ENCODE results near the gene CGN. TPM values are rescaled to one million over a fixed set of nuclear protein-coding genes. Genes with fewer than 3 reads are reported as not detected.

CGN gene
- total RNA-seq, 1 donor from 2014 or later = 0.27 TPM

GRCh38 chr1:151540021-151540981 is 29.1 kb downstream of the CGN start, which contains the start of gene TUFT1:
Gene TUFT1, plus strand, starts transcription at chr1:151540309. Its CDS starts 58 bp downstream, at chr1:151540367.
- intact Hi-C loops (cut with DNase I) = no loop called here
- ATAC-seq (ENCODE audit: poor library complexity) (peak; percentile 99), DNase-seq (peak; percentile 96)

DNA sequence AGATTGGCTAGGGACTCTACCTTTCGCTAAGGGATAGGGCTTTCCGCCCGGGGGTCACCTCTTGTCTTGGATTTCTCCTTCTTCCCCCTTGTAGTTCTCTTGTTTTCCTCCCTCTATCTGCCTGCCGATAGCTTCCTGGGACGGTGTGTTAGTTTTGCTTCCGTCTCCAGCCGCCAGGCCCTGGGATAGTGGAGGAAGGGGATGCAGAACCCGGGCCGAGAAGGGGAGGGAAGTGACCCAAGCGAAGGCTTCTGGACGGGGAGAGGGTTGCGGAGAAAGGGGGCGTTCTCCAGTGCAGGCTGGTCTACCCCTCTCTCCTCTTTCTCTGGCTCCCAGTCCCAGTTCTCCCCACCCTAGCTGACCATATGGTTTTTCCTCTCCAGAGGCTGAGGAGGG is 29.8 kb downstream of the CGN start:
- DNase-seq = no peak
- intact Hi-C loops (cut with DNase I) = no loop called here

GRCh38 chr1:151541752-151542151 is 30.6 kb downstream of the CGN start:
- no peak for ATAC-seq (ENCODE audit: poor library complexity)
- no peak for DNase-seq
- intact Hi-C loops (cut with DNase I) = no loop called here

More for the DNA sequence above, 29.8 kb downstream of the CGN start:
- ATAC-seq (ENCODE audit: poor library complexity) = peak; percentile 16

DNA sequence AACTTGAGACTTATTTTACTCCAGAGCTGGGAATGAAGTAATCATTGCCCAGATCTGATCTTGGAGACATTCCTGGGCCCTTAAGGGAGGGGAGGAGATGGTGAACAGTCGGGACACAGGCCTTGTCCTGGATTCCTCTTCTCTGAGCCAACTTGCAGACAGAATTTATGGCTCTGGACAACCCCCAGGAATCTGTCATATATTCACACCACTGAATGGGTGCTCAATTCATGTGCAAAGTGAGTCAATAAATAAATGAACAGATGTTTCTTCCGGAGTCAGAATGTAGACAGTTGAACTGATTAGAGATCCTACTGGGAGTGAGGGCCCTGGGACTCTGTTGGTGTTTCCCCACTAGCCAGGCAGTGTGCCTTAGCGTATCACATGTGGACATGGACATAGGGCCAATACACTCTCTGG is 31.5 kb downstream of the CGN start:
- intact Hi-C loops (cut with DNase I) = no loop called here
- no peak for ATAC-seq (ENCODE audit: poor library complexity)
- no peak for DNase-seq

- ATAC-seq (ENCODE audit: poor library complexity) (no peak), DNase-seq (no peak)
- intact Hi-C loops (cut with DNase I) = no loop called here
These were observed 34.4 kb downstream of the CGN start for GRCh38 chr1:151545542-151545941.

- ATAC-seq (ENCODE audit: poor library complexity) (no peak), DNase-seq (no peak)
- intact Hi-C loops (cut with DNase I) = no loop called here
These were observed 35.1 kb downstream of the CGN start for GRCh38 chr1:151546011-151546925.

DNA sequence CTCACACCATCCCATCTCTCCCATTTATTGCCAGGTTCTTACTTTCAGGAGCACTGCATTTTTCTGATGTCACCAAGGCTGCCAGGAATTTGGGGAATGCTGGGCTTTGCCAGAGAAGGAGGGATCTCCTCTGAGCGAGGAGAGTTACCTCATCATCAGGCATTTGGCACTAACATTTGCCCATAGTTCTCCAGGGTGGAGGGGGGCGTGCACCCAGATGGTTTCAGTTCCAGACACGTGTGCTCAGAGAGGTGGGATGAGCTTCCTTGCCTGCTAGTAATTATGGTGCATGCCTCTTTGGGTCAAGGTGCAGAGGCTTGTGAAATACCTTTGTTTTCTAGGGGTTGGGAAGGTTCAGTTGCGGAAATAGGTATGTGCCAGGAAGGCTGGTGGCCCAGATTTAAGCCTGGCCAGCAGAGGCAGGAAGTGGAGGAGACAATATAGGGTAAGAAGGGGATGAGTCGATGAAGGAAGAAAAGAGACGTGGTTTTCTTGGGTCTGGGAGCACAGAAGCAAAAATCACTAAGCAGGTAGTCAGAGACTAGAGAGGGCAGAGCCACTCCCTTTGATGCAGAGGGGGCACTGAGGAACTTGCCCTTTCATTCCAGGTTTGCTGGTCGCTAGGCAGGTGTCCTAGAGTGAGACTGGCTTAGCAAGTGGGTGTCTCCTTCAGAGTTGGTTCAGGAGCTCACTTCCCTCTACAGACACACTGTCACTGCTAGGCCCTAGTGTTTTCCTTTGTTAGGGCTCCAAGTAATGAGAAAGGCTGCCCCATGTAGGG is 36.1 kb downstream of the CGN start:
- peak; percentile 58 for DNase-seq
- intact Hi-C loops (cut with DNase I) = no loop called here
- ATAC-seq (ENCODE audit: poor library complexity) = peak; percentile 94

DNA sequence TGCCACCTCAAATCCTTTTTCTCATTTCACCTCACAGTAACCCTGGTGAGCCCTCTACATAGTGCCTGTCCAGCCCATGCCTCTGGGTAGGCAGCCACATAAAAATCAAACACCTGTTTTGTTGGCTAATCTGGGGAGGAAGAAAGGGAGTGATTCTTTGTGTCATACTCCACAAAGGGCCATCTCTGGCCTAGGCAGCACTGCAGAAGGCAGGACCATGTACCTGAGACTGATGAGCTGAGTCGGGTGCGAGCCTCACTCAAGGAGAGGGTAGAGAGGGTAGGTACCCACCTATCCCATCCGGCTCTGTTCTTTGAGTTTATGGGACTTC is 36.7 kb downstream of the CGN start:
- intact Hi-C loops (cut with DNase I) = no loop called here
- no peak for ATAC-seq (ENCODE audit: poor library complexity)
- no peak for DNase-seq

DNA sequence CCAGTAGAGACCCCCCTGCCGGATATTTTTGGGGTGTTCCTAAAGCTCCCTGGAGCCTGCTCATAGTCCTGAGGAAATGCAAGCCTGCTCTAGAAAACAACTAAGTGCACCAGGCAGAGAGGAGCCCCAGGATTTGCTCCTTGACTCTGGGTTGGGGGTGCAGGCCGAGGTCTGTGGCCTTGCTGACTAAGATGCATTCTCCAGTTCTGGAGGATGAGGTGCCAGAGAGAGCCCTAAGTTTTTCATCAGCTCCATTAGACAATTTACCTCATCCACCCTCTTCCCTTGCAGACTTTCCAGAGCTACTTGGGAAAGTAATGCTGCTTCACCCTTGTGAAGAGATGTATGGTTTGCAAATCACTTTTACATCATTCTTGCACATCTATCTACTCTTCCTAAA is 38.0 kb downstream of the CGN start:
- DNase-seq (no peak), ATAC-seq (ENCODE audit: poor library complexity) (no peak)
- intact Hi-C loops (cut with DNase I) = no loop called here

- intact Hi-C loops (cut with DNase I) = no loop called here
- DNase-seq = no peak
- no peak for ATAC-seq (ENCODE audit: poor library complexity)
These were observed 42.5 kb downstream of the CGN start for GRCh38 chr1:151553659-151554058.

- intact Hi-C loops (cut with DNase I) = no loop called here
- no peak for DNase-seq
- no peak for ATAC-seq (ENCODE audit: poor library complexity)
These were observed 44.9 kb downstream of the CGN start for GRCh38 chr1:151556052-151556451.

DNA sequence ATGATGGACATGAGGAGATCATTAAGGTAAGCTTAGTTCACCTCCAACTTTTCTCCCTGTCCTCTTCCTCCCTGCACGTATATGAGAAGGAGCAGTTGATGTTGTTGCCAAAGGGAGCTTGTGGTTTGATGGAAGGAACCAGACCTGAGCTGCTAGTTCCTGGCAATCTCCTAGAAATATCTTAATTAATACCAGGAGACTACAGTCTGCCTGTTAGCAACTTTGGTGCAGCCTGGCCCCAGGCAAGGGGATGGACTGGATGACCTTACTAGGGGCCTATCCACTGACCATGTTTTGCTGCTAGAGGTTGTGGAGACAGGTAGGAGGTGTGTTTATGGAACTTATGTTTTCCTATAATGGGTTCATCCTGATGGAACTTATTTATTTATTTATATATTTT is 51.5 kb downstream of the CGN start:
- intact Hi-C loops (cut with DNase I) = no loop called here
- DNase-seq (no peak), ATAC-seq (ENCODE audit: poor library complexity) (no peak)

DNA sequence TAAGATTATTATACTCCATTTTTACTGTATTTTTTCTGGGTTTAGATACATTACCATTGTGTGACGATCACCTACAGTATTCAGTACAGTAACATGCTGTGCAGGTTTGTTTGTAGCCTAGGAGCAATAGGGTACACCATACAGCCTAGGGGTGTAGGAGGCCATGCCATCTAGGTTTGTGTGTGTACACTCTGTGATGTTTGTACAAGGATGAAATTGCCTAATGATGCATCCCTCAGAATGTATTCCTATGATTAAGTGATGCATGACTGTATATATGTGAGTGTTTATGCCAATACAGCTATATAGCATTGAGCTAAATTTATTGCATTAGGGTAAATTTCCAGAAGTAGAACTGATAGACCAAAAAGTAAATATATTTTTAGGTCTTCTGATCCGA is 52.2 kb downstream of the CGN start:
- intact Hi-C loops (cut with DNase I) = no loop called here
- DNase-seq = no peak

GRCh38 chr1:151565502-151566189 is 54.5 kb downstream of the CGN start:
- intact Hi-C loops (cut with DNase I) = no loop called here
- DNase-seq (no peak), ATAC-seq (ENCODE audit: poor library complexity) (no peak)

More for the DNA sequence above, 52.2 kb downstream of the CGN start:
- no peak for ATAC-seq (ENCODE audit: poor library complexity)

DNA sequence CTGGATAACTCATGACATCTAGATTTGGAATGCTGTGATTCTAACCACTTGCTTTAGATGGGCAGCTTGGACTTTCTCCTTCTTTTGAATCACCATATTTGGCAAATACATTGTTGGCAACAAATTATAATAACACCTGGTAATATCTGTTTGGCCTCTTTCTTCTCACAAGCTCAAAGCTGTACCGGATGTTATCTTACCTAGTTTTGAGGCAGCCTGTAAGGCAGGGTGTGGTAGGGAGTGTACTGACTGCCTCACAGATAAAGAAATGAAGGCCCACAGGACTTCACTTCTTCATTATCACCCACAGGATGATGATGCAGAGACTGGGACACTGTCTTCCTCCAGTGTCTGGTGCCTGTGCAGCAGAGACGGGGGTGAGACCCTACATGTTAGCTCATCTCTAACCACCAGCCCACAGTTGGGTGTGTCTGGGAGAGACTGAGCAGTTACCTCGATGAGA is 57.5 kb downstream of the CGN start:
- ATAC-seq (ENCODE audit: poor library complexity) (no peak), DNase-seq (no peak)
- intact Hi-C loops (cut with DNase I) = no loop called here

DNA sequence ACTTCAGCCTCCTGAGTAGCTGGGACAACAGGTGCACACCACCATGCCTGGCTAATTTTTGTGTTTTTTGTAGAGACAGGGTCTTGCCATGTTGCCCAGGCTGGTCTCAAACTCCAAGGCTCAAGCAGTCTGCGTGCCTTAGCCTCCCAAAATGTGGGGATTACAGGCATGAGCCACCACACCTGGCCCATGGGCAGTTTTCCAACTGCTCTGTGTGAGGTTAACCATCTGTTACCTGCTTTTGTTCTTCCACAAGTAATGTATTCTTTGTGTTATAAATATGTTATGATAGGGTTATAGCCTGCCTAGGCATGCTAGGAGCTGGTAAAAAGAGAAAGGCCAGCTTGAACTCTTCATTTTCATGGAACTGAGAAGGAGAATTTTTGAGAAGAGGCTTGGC is 59.6 kb downstream of the CGN start:
- ATAC-seq (ENCODE audit: poor library complexity) (no peak), DNase-seq (no peak)
- intact Hi-C loops (cut with DNase I) = no loop called here

DNA sequence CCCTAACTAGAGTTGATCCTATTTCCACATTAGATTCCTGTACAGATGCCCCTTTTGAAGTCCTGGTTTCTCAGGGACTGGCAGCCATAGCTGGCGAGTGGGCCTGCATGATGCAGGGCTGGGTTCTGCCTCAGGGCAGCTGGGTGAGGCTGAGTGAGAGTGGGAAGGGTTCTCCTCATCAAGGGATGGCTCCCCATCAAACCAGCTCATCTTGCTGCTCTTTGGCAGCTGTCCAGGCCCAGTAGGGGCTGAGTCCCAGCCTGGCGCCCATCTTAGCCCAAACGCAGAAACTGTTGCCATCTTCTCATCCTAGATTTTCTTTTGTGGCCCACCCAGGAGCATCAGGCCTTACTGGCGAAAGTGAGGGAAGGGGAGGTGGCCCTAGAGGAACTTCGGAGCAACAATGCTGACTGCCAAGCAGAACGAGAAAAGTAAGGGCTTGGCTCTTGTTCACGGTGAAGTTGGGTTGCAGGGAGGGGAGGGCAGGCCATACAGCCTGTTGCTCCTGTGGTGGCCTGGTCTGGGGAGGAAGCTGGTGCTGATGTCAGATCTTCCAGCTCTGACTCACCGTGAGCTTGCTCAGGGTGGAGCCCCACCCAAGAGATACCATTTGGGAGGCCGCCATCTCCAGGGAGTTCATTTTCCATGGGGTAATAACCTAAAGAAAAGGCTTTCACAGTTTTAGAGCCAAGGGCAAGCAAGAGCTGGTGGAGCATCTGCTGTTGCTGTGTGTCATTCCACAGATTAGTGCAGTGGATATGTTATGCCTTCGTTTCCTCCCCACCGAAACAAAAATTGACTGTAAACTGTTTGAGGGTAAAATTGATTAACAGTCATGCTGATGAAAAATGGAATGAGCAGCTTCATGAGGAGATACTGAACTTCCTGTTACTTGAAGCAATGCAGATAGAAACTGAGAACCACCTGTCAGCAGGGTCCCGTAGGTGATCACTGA is 63.7 kb downstream of the CGN start:
- no peak for DNase-seq
- intact Hi-C loops (cut with DNase I) = no loop called here
- no peak for ATAC-seq (ENCODE audit: poor library complexity)
